Skeletal muscle satellite cell (primary cell): Measurements from ENCODE around the gene COL20A1.

Experiments
- H3K27me3 ChIP-seq: 2 replicates; pipeline ENCODE4 v1.7.0; 2013; ENCODE audit warnings: low read length; ENCODE audit not compliant: control insufficient read depth, insufficient read depth
- H3K36me3 ChIP-seq: 2 replicates; pipeline ENCODE4 v1.7.0; 2013; ENCODE audit warnings: mild to moderate bottlenecking, control low read depth, low read length; ENCODE audit not compliant: insufficient read depth
- H3K4me1 ChIP-seq: 2 replicates; pipeline ENCODE4 v1.7.0; 2013; ENCODE audit warnings: low read length; ENCODE audit not compliant: control insufficient read depth, insufficient read depth
- H3K4me2 ChIP-seq: 2 replicates; pipeline ENCODE4 v1.7.0; 2013; ENCODE audit warnings: mild to moderate bottlenecking, low read length
- H3K4me3 ChIP-seq: 2 replicates; pipeline ENCODE4 v1.7.0; 2013; ENCODE audit warnings: low read length
- H3K9ac ChIP-seq: 2 replicates; pipeline ENCODE4 v1.7.0; 2013; ENCODE audit warnings: mild to moderate bottlenecking, low read depth, low read length, moderate library complexity
- H3K9me3 ChIP-seq: replicated peaks from 2 replicates; pipeline ENCODE4 v1.7.0; 2013; ENCODE audit warnings: mild to moderate bottlenecking, control low read depth, low read length

The COL20A1 gene

GRCh38 chr20:63313349-63314014 is 20.5 kb downstream of the COL20A1 start:
- Histone ChIP-seq H3K4me1 (no peaks in the 10 kb centered on the region), H3K36me3 (no peaks in the 10 kb centered on the region), H3K9ac (no peak overlapping the region), H3K27me3 (peaks cover 31% of the 10 kb centered on the region), H3K4me3 (no peak overlapping the region), H3K9me3 (no peaks in the 10 kb centered on the region), H3K4me2 (no peak overlapping the region)

DNA sequence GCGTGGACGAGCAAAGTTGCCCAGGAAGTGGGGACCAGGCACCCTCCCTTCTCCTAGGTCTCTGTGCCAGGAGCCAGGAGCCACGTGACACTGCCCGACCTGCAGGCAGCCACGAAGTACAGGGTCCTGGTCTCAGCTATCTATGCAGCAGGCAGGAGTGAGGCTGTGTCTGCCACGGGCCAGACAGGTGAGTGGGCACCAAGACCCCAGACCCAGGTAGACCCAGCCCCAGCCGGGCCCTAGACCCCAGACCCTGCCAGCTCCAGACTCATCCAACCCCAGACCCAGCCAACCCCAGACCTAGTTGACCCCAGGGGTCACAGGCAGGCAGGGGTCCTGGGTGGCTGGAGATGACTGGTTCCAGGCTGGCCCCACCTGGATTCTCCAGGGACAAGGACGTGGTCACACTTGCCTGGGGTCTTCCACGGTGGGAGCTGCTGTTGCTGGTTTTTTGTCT is 21.1 kb downstream of the COL20A1 start:
- no peaks in the 10 kb centered on the region for H3K9me3 ChIP-seq
- H3K36me3 ChIP-seq: no peaks in the 10 kb centered on the region
- no peak overlapping the region for H3K4me2 ChIP-seq
- H3K27me3 ChIP-seq: peaks cover 25% of the 10 kb centered on the region
- no peaks in the 10 kb centered on the region for H3K4me1 ChIP-seq
- no peak overlapping the region for H3K4me3 ChIP-seq
- H3K9ac ChIP-seq: no peak overlapping the region

GRCh38 chr20:63314566-63315239 is 21.7 kb downstream of the COL20A1 start:
- no peak overlapping the region for H3K9ac ChIP-seq
- H3K4me1 ChIP-seq: no peaks in the 10 kb centered on the region
- no peak overlapping the region for H3K4me3 ChIP-seq
- H3K36me3 ChIP-seq: no peaks in the 10 kb centered on the region
- no peak overlapping the region for H3K4me2 ChIP-seq
- H3K9me3 ChIP-seq: no peaks in the 10 kb centered on the region
- peaks cover 21% of the 10 kb centered on the region for H3K27me3 ChIP-seq

- Histone ChIP-seq H3K4me3 (no peak overlapping the region), H3K4me1 (no peaks in the 10 kb centered on the region), H3K36me3 (no peaks in the 10 kb centered on the region), H3K4me2 (no peak overlapping the region), H3K9ac (no peak overlapping the region), H3K9me3 (no peaks in the 10 kb centered on the region), H3K27me3 (peaks cover 21% of the 10 kb centered on the region)
These were observed 22.3 kb downstream of the COL20A1 start for GRCh38 chr20:63315240-63315689.

- Histone ChIP-seq H3K4me2 (no peak overlapping the region), H3K9ac (no peak overlapping the region), H3K4me3 (no peak overlapping the region), H3K36me3 (no peaks in the 10 kb centered on the region), H3K27me3 (peaks cover 21% of the 10 kb centered on the region), H3K9me3 (no peaks in the 10 kb centered on the region), H3K4me1 (no peaks in the 10 kb centered on the region)
These were observed 22.9 kb downstream of the COL20A1 start for GRCh38 chr20:63315731-63316491.

DNA sequence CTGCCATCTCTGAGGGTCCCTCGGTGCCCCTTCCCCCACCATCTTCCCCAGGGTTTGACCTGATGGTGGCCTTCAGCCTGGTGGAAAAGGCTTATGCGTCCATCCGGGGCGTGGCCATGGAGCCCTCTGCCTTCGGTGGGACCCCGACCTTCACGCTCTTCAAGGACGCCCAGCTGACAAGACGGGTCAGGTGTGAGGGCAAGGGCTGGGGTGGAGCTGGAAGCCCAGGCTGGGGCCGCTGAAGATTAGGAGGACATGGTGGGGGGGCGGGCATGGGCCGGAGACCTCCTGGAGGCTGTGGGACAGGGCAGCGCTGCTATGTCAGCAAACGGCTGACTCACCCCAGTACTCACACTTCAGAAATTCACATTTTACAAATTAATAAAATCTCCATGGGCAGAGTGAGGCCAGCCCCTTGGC is 23.5 kb downstream of the COL20A1 start:
- H3K27me3 ChIP-seq: peaks cover 21% of the 10 kb centered on the region
- H3K4me3 ChIP-seq: no peak overlapping the region
- no peak overlapping the region for H3K9ac ChIP-seq

GRCh38 chr20:63317061-63317460 is 24.1 kb downstream of the COL20A1 start:
- no peak overlapping the region for H3K4me3 ChIP-seq
- H3K4me1 ChIP-seq: no peaks in the 10 kb centered on the region
- H3K9ac ChIP-seq: no peak overlapping the region
- peaks cover 21% of the 10 kb centered on the region for H3K27me3 ChIP-seq
- H3K9me3 ChIP-seq: no peaks in the 10 kb centered on the region
- H3K36me3 ChIP-seq: no peaks in the 10 kb centered on the region
- H3K4me2 ChIP-seq: no peak overlapping the region

More for the DNA sequence above, 23.5 kb downstream of the COL20A1 start:
- no peaks in the 10 kb centered on the region for H3K4me1 ChIP-seq
- no peaks in the 10 kb centered on the region for H3K36me3 ChIP-seq
- H3K4me2 ChIP-seq: no peak overlapping the region
- H3K9me3 ChIP-seq: no peaks in the 10 kb centered on the region

DNA sequence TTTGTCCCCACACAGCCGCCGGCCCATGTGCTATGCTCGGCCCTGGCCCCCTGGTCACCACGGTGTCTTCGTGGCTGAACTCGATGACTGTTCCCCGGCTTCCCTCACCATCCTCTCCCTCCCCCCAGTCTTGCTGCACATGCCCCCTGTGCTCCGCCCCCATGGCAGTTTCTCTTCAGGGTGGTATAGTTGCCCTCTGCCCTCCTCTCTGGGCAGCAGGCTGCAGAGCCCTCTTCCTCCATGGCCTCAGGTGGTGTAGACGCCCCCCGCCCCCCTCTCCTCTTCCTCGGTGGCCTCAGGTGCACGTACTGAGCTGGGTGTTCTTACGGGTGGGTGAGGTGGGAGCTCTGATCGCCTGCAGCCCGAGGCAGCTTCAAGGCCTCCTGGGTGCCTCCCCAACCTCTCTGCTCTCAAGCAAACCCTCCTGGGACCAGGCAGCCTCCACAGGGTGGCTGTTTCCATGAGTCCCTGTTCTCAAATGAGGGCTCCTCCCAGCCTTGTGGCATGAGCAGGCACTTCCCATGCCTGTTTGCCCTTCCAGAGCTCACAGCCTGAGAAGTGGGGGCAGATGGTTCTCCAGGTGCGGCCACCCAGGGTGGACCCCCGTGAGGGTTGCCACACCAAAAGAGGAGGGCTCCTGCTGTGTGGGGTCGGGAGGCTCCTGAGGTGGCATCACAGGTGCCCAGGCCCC is 24.8 kb downstream of the COL20A1 start:
- H3K4me1 ChIP-seq: no peaks in the 10 kb centered on the region
- no peak overlapping the region for H3K9ac ChIP-seq
- no peak overlapping the region for H3K4me3 ChIP-seq
- no peak overlapping the region for H3K4me2 ChIP-seq
- peaks cover 27% of the 10 kb centered on the region for H3K27me3 ChIP-seq
- H3K9me3 ChIP-seq: no peaks in the 10 kb centered on the region
- H3K36me3 ChIP-seq: no peaks in the 10 kb centered on the region

DNA sequence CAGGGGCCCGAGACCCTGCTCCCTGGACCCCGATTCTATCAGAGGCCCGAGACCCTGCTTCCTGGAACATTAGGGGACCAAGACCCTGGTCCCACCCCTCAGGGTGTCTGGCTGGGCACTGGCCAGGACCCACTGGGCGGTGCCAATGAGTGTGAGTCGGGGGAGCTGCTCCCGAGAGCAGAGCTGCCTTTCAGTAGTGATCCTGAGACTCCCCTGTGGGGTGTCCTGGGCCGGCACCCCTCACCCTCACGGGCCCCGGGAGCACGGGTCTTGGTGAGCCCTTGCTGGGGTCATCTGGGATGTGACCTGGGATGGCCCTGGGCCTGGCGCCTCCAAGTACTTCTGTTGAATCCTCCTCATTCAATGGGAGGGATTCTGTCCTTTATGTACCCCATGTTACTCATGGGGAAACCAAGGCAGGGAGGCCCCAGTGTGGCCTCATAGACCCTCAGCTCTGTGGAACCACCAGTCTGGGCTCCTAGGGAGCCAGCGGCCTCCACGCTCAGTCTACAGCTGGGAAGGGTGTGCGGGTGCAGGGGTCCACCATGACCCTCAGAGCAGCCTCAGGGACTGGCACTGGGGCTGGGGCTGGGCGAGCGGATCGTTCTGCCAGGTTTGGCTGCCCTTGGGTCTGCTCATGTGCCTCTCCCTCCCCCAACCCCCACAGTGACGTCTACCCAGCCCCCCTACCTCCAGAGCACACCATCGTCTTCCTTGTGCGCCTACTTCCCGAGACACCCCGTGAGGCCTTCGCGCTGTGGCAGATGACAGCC is 25.6 kb downstream of the COL20A1 start:
- Histone ChIP-seq H3K4me3 (no peak overlapping the region), H3K4me2 (no peak overlapping the region), H3K9ac (no peak overlapping the region), H3K36me3 (no peaks in the 10 kb centered on the region), H3K27me3 (peaks cover 35% of the 10 kb centered on the region), H3K4me1 (no peaks in the 10 kb centered on the region), H3K9me3 (no peaks in the 10 kb centered on the region)

DNA sequence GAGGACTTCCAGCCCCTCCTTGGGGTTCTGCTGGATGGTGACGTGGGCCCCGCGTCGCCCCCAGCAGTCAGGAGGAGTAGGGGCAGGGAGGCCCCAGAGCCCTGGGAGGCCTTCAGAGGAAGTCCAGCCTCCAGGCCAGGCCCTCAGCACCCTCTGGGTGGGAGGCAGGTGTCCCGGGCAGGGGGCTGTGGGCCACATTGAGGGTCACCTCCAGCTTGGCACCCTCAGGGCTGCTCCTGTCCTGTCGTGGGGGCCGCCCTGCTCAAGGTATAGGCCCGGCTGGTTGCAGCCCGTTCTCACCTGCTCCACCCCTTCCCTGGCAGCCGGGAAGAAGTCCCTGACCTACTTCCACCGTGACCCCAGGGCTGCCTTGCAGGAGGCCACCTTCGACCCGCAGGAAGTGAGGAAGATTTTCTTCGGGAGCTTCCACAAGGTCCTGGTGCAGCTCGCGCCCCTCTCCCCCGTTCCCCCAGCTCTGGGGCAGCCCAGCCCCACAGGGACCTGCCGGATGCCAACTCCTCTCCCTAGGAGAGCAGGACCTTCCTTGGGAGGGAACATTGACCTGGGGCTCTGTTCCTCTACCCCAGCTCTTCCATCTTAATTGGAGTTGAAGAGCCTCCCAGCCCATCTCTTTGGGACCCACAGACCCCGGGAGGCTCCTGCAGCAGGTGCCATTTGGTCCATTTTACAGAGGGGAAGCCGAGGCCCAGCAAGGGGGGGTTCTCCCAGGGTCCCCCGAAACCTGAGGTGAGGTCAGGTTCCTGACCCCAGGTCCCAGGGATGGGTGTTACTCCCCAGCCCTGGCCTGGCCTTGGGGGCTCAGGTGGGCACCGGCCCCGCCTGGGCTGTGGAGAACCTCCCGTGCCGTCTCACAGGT is 26.4 kb downstream of the COL20A1 start:
- H3K36me3 ChIP-seq: no peaks in the 10 kb centered on the region
- H3K27me3 ChIP-seq: peaks cover 36% of the 10 kb centered on the region
- no peak overlapping the region for H3K4me2 ChIP-seq
- H3K9me3 ChIP-seq: no peaks in the 10 kb centered on the region
- no peaks in the 10 kb centered on the region for H3K4me1 ChIP-seq
- H3K4me3 ChIP-seq: no peak overlapping the region
- no peak overlapping the region for H3K9ac ChIP-seq
